ENCODE data around the gene MED1.
"Not testable (repeated sequence)": the region's sequence is repeated elsewhere in the genome, so short reads cannot be mapped to it uniquely, and the experiment has no call there.

Gene MED1

GRCh38 chr17:39450847-39451581 is at the start of gene MED1:
Gene MED1, minus strand, starts transcription at chr17:39451263. Its CDS starts 201 bp downstream, at chr17:39451062.
- DNase-seq (ENCODE audit: low read depth in 2 of 2, low spot score in 1 of 2), result peak; percentile 75 to 83

GRCh38 chr17:39496921-39497320 is 45.9 kb upstream of the MED1 start:
- not testable (repeated sequence) for DNase-seq (ENCODE audit: low read depth in 2 of 2, low spot score in 1 of 2)

- DNase-seq (ENCODE audit: low read depth in 2 of 2, low spot score in 1 of 2), result no peak
These were observed 36.9 kb upstream of the MED1 start for GRCh38 chr17:39487946-39488345.

- DNase-seq (ENCODE audit: low read depth in 2 of 2, low spot score in 1 of 2), result not testable (repeated sequence)
These were observed 36.4 kb upstream of the MED1 start for GRCh38 chr17:39487490-39487889.

- DNase-seq (ENCODE audit: low read depth in 2 of 2, low spot score in 1 of 2), result no peak
These were observed 35.2 kb upstream of the MED1 start for GRCh38 chr17:39486242-39486641.

- DNase-seq (ENCODE audit: low read depth in 2 of 2, low spot score in 1 of 2), result no peak
These were observed 34.5 kb upstream of the MED1 start for GRCh38 chr17:39485555-39485954.

- DNase-seq (ENCODE audit: low read depth in 2 of 2, low spot score in 1 of 2), result no peak
These were observed 33.1 kb upstream of the MED1 start for GRCh38 chr17:39484178-39484577.

GRCh38 chr17:39483506-39483905 is 32.4 kb upstream of the MED1 start:
- DNase-seq (ENCODE audit: low read depth in 2 of 2, low spot score in 1 of 2), result no peak

- not testable (repeated sequence) for DNase-seq (ENCODE audit: low read depth in 2 of 2, low spot score in 1 of 2)
These were observed 28.6 kb upstream of the MED1 start for GRCh38 chr17:39479631-39480030.

GRCh38 chr17:39473310-39473709 is 22.2 kb upstream of the MED1 start:
- no peak for DNase-seq (ENCODE audit: low read depth in 2 of 2, low spot score in 1 of 2)

GRCh38 chr17:39468610-39469009 is 17.5 kb upstream of the MED1 start:
- DNase-seq (ENCODE audit: low read depth in 2 of 2, low spot score in 1 of 2), result not testable (repeated sequence)

GRCh38 chr17:39464639-39465181 is 13.6 kb upstream of the MED1 start:
- DNase-seq (ENCODE audit: low read depth in 2 of 2, low spot score in 1 of 2), result not testable (repeated sequence)

- no peak for DNase-seq (ENCODE audit: low read depth in 2 of 2, low spot score in 1 of 2)
These were observed 11.7 kb upstream of the MED1 start for GRCh38 chr17:39462631-39463375.

GRCh38 chr17:39461926-39462569 is 11.0 kb upstream of the MED1 start:
- DNase-seq (ENCODE audit: low read depth in 2 of 2, low spot score in 1 of 2), result no peak

GRCh38 chr17:39461113-39461925 is 10.3 kb upstream of the MED1 start, which contains the start of gene CDK12:
Gene CDK12, plus strand, starts transcription at chr17:39461486. Its CDS starts 586 bp downstream, at chr17:39462072.
- peak; percentile 87 to 90 for DNase-seq (ENCODE audit: low read depth in 2 of 2, low spot score in 1 of 2)

GRCh38 chr17:39455919-39456318 is 4.9 kb upstream of the MED1 start:
- no peak for DNase-seq (ENCODE audit: low read depth in 2 of 2, low spot score in 1 of 2)

GRCh38 chr17:39450051-39450450 is 1.0 kb downstream of the MED1 start:
- no peak for DNase-seq (ENCODE audit: low read depth in 2 of 2, low spot score in 1 of 2)

GRCh38 chr17:39447561-39447960 is 3.5 kb downstream of the MED1 start:
- DNase-seq (ENCODE audit: low read depth in 2 of 2, low spot score in 1 of 2), result no peak

- no peak for DNase-seq (ENCODE audit: low read depth in 2 of 2, low spot score in 1 of 2)
These were observed 7.7 kb downstream of the MED1 start for GRCh38 chr17:39443326-39443725.

- DNase-seq (ENCODE audit: low read depth in 2 of 2, low spot score in 1 of 2), result not testable (repeated sequence)
These were observed 11.2 kb downstream of the MED1 start for GRCh38 chr17:39439868-39440267.

GRCh38 chr17:39429600-39429999 is 21.5 kb downstream of the MED1 start:
- DNase-seq (ENCODE audit: low read depth in 2 of 2, low spot score in 1 of 2), result no peak

All from stimulated activated CD8-positive, alpha-beta memory T cell treated with anti-CD3 and anti-CD28 coated beads, Interleukin-4, amount 100 ng/mL, for 4 hours (primary cell).